Fibroblast of lung (primary cell): ENCODE measurements around the gene LRSAM1. TPM values are rescaled to one million over a fixed set of nuclear protein-coding genes. Genes with fewer than 3 reads are reported as not detected.

Experiments used
- DNase-seq, 2 donors: peaks; one replicate each; pipeline versions ENCODE4 v3.0.0 to v3.0.0-alpha.2; 2010; ENCODE audit warnings: low read depth in 2 of 2
- H2AFZ ChIP-seq: 2 replicates; pipeline ENCODE4 v1.5.1; 2012; ENCODE audit warnings: low read length, control low read depth, inconsistent platforms
- H3K27ac ChIP-seq: 2 replicates; pipeline ENCODE4 v1.5.1; 2011; ENCODE audit warnings: low read length, control low read depth; ENCODE audit not compliant: insufficient read depth
- H3K27me3 ChIP-seq: 2 replicates; pipeline ENCODE4 v1.5.1; 2011; ENCODE audit warnings: mild to moderate bottlenecking, low read length; ENCODE audit not compliant: control insufficient read depth, insufficient read depth
- H3K36me3 ChIP-seq: 2 replicates; pipeline ENCODE4 v1.5.1; 2011; ENCODE audit warnings: low read length; ENCODE audit not compliant: control insufficient read depth, insufficient read depth
- H3K4me1 ChIP-seq: 2 replicates; pipeline ENCODE4 v1.5.1; 2011; ENCODE audit warnings: low read length; ENCODE audit not compliant: control insufficient read depth, insufficient read depth; ENCODE audit errors: extremely low read depth
- H3K4me2 ChIP-seq: 2 replicates; pipeline ENCODE4 v1.5.1; 2011; ENCODE audit warnings: low read length, control low read depth; ENCODE audit not compliant: insufficient read depth; ENCODE audit errors: extremely low read depth
- H3K4me3 ChIP-seq, 4 experiments: fragments of 200-600 bp in 1 of 4; sonication (generic) in 1 of 4; replicated peaks in 1 of 4; 2 replicates each; pipeline ENCODE4 v1.5.1; 2011 to 2016; ENCODE audit warnings: low read length in 4 of 4, low read depth in 3 of 4, mild to moderate bottlenecking in 3 of 4, control low read depth in 2 of 4, inconsistent platforms in 1 of 4, mixed read lengths in 1 of 4; ENCODE audit not compliant: insufficient read depth in 1 of 4; ENCODE audit errors: control extremely low read depth in 1 of 4
- H3K79me2 ChIP-seq: 2 replicates; pipeline ENCODE4 v1.5.1; 2012; ENCODE audit warnings: mild to moderate bottlenecking, low read length, inconsistent platforms; ENCODE audit not compliant: control insufficient read depth, insufficient read depth
- H3K9ac ChIP-seq: 2 replicates; pipeline ENCODE4 v1.5.1; 2011; ENCODE audit warnings: mild to moderate bottlenecking, low read length, control low read depth; ENCODE audit not compliant: insufficient read depth
- H3K9me3 ChIP-seq: 2 replicates; pipeline ENCODE4 v1.5.1; 2012; ENCODE audit warnings: low read depth, low read length; ENCODE audit not compliant: control insufficient read depth, insufficient read depth
- H4K20me1 ChIP-seq: 2 replicates; pipeline ENCODE4 v1.5.1; 2011; ENCODE audit warnings: low read length; ENCODE audit not compliant: control insufficient read depth, insufficient read depth; ENCODE audit errors: extremely low read depth
- EZH2 ChIP-seq: IDR thresholded peaks from 2 replicates; pipeline ENCODE4 v1.5.1; 2012; ENCODE audit warnings: low read length, control low read depth, mild to moderate bottlenecking; ENCODE audit errors: missing control alignments
- polyA plus RNA-seq, 2 donors: library from polyadenylated mRNA; depleted of rRNA in 1 of 2; stranded (reverse) in 1 of 2; unstranded in 1 of 2; fragments of >200 nt; gene quantifications; 2 replicates each; pipeline ENCODE4 v1.2.1, GENCODE V29; 2011 to 2012; ENCODE audit warnings: missing spikeins in 1 of 2
- total RNA-seq: library from RNA; depleted of rRNA; stranded (reverse); fragments of >200 nt; gene quantifications from 2 replicates; pipeline ENCODE4 v1.2.1, GENCODE V29; 2014
- TF ChIP-seq, protein P1 (sequence below), 2 donors: IDR thresholded peaks in 1 of 2; conservative IDR thresholded peaks in 1 of 2; 1 replicate in 1 of 2; 2 replicates in 1 of 2; pipeline ENCODE4 v1.5.1; 2011 to 2012; ENCODE audit warnings: low read length in 2 of 2, control low read depth in 1 of 2, inconsistent platforms in 1 of 2, low read depth in 1 of 2, mild to moderate bottlenecking in 1 of 2

LRSAM1 gene
- total and polyA plus RNA-seq, 2 donors (not counting 1 experiment from before 2014, with no cell fraction given), result 6.8 to 18.0 TPM

DNA sequence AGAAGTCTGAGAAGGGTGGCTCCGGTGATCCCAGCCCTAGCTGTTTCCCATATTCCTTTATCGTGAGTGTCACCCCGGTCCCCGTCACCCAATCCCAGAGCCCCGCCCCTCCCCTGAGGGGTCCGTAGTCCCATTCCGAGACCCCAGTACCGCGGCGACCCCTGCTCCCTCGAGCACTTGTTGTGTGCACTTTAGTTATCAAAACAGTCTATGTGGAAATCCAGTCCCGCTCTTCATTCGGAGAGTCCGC, 223 bp downstream of the LRSAM1 start:
- TF ChIP-seq EZH2, result no peak
- TF ChIP-seq, protein P1, sequence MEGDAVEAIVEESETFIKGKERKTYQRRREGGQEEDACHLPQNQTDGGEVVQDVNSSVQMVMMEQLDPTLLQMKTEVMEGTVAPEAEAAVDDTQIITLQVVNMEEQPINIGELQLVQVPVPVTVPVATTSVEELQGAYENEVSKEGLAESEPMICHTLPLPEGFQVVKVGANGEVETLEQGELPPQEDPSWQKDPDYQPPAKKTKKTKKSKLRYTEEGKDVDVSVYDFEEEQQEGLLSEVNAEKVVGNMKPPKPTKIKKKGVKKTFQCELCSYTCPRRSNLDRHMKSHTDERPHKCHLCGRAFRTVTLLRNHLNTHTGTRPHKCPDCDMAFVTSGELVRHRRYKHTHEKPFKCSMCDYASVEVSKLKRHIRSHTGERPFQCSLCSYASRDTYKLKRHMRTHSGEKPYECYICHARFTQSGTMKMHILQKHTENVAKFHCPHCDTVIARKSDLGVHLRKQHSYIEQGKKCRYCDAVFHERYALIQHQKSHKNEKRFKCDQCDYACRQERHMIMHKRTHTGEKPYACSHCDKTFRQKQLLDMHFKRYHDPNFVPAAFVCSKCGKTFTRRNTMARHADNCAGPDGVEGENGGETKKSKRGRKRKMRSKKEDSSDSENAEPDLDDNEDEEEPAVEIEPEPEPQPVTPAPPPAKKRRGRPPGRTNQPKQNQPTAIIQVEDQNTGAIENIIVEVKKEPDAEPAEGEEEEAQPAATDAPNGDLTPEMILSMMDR (conservative IDR thresholded peaks at IDR 0.05 in 1 of 2, IDR thresholded peaks at IDR 0.05 in 1 of 2; ENCODE audit: low read depth in 1 of 2, low read length in 2 of 2), result no peak
- peak overlapping the region; percentile 64 for H3K4me2 ChIP-seq

DNA sequence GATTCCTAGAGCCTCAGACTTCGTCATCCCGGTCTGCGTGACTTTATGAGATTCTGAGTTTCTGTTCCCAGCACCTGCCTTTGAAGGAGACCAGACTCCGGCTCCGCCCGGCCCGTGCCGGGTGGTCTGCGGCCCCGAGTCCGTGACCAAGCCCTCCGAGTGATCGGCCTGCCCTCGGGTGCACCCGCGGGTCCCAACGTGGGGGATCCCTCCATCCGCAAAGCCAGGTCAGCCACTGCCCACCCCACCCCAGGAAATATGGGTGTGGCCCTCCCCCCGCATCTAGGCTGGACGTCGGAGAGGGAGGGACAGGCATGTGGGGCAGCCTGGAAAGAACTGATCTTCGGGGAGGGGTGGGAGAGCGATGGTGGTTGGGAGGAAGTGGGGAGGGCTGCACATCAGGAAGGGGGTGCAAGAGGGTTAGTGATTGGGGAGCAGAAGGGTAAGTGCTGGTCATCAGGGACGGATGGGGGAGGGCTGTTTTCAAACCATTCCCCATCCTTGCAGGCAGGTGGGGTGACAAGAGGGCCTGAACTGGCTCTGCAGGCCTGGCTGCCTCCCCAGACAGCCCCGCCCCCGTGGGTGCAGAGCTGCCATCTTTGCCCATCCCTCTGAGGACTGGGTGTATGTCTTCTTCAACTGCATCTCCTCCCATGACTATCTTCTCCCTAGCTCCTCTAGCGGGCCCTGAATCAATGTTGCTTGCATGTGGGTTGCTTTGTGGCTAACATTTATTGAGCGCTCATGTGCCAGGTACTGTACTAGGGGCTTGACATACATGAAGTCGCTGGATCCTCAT, 747 bp downstream of the LRSAM1 start:
- no peak for TF ChIP-seq EZH2
- TF ChIP-seq, protein P1 (conservative IDR thresholded peaks at IDR 0.05 in 1 of 2, IDR thresholded peaks at IDR 0.05 in 1 of 2; ENCODE audit: low read depth in 1 of 2, low read length in 2 of 2), result no peak
- Histone ChIP-seq H3K79me2 (peaks cover 32% of the 10 kb centered on the region), H3K4me2 (peak overlapping the region; percentile 64), H3K27me3 (no peaks in the 10 kb centered on the region), H3K4me3 (peak overlapping the region; percentile 62 to 94 (median 92)), H3K27ac (peak overlapping the region; percentile 92), H4K20me1 (peaks cover 3% of the 10 kb centered on the region), H3K36me3 (peaks cover 21% of the 10 kb centered on the region), H3K9ac (peak overlapping the region; percentile 92), H3K9me3 (no peaks in the 10 kb centered on the region), H2AFZ (peak overlapping the region; percentile 80), H3K4me1 (peaks cover 2% of the 10 kb centered on the region)
- peak; percentile 49 to 51 for DNase-seq

More for the DNA sequence above, 223 bp downstream of the LRSAM1 start:
- H4K20me1 ChIP-seq, result peaks cover 3% of the 10 kb centered on the region
- no peaks in the 10 kb centered on the region for H3K27me3 ChIP-seq
- H3K9me3 ChIP-seq, result no peaks in the 10 kb centered on the region
- H3K4me3 ChIP-seq, result peak overlapping the region; percentile 62 to 94 (median 92)
- H3K79me2 ChIP-seq, result peaks cover 32% of the 10 kb centered on the region
- H2AFZ ChIP-seq, result peak overlapping the region; percentile 80
- peaks cover 2% of the 10 kb centered on the region for H3K4me1 ChIP-seq
- H3K36me3 ChIP-seq, result peaks cover 26% of the 10 kb centered on the region
- H3K9ac ChIP-seq, result peak overlapping the region; percentile 92
- DNase-seq, result no peak
- H3K27ac ChIP-seq, result peak overlapping the region; percentile 92

DNA sequence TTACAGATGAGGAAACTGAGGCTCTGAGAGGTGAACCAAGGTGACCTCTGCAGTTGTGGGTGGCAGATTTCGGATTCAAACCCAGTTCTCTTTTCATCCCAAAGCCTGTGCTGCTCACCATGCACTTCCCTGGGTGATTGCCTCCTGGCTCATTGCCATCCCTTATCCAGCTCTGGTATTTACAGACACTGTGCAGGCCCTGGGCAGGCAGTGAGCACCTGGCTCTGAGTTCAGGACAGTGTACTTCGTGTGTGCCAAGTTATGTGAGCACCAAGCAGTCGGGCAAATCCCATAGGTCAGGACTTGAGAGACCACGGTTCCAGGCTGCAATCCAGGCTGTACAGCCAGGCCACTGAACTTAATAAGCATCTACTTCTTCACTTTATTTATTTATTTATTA, 1.4 kb downstream of the LRSAM1 start:
- Histone ChIP-seq H3K4me1 (peaks cover 2% of the 10 kb centered on the region), H3K9me3 (no peaks in the 10 kb centered on the region), H3K79me2 (peaks cover 32% of the 10 kb centered on the region), H3K4me3 (peak overlapping the region in 2 of 4 experiments; percentile 62 to 92), H3K36me3 (peaks cover 18% of the 10 kb centered on the region), H3K9ac (no peak overlapping the region), H3K27me3 (no peaks in the 10 kb centered on the region), H4K20me1 (peaks cover 3% of the 10 kb centered on the region), H3K27ac (no peak overlapping the region), H2AFZ (no peak overlapping the region), H3K4me2 (peak overlapping the region; percentile 19)
- peak; percentile 43 to 45 for DNase-seq
- TF ChIP-seq EZH2, result no peak
- TF ChIP-seq, protein P1 (conservative IDR thresholded peaks at IDR 0.05 in 1 of 2, IDR thresholded peaks at IDR 0.05 in 1 of 2; ENCODE audit: low read depth in 1 of 2, low read length in 2 of 2), result no peak
